ENCODE measurements around the gene PTCD2. TPM values are rescaled to one million over a fixed set of nuclear protein-coding genes. Genes with fewer than 3 reads are reported as not detected.

PTCD2 gene
- total RNA-seq, 1 experiment from 2014 or later, result 13.0 TPM

DNA sequence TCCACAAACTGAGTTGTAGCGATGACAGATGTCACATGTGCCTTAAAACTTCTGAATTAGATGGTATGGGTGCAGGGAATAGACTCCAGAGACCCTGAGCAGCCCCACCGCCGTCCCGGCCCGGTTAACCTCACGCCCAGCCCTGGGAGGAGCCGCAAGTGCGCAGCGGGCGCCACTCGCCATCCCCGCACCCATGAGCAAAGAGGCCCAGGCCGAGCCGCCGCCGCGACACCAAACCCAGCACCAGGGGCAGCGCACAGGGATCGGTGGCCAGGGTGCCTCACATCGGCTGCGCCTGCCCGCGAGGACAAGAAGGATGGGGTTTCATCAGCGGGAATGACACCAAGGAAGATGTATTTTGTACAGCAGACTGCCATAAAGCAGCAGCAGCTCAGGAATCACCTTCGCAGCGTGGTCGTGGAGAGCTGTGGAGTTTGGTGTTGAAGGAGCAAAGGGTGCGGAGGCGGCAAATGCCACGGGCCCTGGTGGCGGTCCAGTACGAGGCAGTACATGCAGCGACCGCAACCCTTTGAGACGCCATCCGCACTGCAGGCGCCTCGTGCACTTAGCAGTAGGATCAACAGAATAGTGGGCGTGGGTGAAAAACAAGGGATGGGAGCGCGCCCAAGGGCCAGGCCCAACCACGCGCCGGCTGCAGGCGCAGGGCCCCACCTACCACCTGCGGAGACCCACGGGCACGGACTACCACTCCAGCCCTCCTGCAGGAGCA is 97.3 kb downstream of the PTCD2 start:
- Mint-ChIP-seq H3K4me3 (no peak overlapping the region), H3K36me3 (no peaks in the 10 kb centered on the region), H3K4me1 (no peaks in the 10 kb centered on the region), H3K27ac (no peak overlapping the region), H3K9me3 (no peaks in the 10 kb centered on the region), H3K27me3 (ENCODE audit: low read depth) (no peaks in the 10 kb centered on the region)
- no peak for ATAC-seq
- ChIA-PET CTCF (no interaction called here), POLR2A (no interaction called here)
- TF ChIP-seq KAT7 (CRISPR knock-in tag; IDR thresholded peaks at IDR 0.05; ENCODE audit: borderline replicate concordance), result no peak
- peak; percentile 14 for DNase-seq (ENCODE audit: low spot score)

Other genes starting within 250 kb of the PTCD2 start
- 65.4 to 95.0 TPM (median 65.7 TPM) in 3 replicates for gene MAP1B, start 212.9 kb upstream of the PTCD2 start, total RNA-seq (2021)
- 80.1 to 96.9 TPM (median 91.0 TPM) in 3 replicates for gene MRPS27, start 133 bp upstream of the PTCD2 start, total RNA-seq (2021)
- not detected in 3 replicates for gene ZNF366, start 187.0 kb downstream of the PTCD2 start, total RNA-seq (2021)